HG03521 (cell line): ENCODE results near the gene ALKBH7.
"Not testable (repeated sequence)": the region's sequence is repeated elsewhere in the genome, so short reads cannot be mapped to it uniquely, and the experiment has no call there.

Experiments used
- ATAC-seq: cut with Tn5 transposase; IDR thresholded peaks from one replicate; pipeline ENCODE4 v1.9.1; 2021; ENCODE audit warnings: mild to moderate bottlenecking, moderate library complexity; ENCODE audit not compliant: unreplicated experiment

ALKBH7 gene

DNA sequence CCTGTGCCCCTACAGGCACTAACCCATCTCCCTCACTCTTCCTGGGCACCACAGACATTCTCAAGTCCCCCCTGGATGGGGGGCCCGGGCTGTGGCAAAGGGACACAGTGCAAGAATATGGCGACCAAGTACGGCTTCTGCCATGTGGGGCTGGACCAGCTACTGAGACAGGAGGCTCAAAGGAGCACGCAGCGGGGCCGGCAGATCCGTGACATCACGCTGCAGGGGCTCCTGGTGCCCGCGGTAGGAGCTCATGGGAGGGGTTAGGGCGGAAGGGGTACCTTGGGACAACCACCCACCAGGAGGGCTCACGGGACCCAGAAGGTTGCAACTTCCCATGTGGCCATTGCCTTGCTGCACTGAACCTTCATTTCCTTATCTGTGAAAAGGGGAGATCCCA is 23.7 kb downstream of the ALKBH7 start:
- no peak for ATAC-seq

DNA sequence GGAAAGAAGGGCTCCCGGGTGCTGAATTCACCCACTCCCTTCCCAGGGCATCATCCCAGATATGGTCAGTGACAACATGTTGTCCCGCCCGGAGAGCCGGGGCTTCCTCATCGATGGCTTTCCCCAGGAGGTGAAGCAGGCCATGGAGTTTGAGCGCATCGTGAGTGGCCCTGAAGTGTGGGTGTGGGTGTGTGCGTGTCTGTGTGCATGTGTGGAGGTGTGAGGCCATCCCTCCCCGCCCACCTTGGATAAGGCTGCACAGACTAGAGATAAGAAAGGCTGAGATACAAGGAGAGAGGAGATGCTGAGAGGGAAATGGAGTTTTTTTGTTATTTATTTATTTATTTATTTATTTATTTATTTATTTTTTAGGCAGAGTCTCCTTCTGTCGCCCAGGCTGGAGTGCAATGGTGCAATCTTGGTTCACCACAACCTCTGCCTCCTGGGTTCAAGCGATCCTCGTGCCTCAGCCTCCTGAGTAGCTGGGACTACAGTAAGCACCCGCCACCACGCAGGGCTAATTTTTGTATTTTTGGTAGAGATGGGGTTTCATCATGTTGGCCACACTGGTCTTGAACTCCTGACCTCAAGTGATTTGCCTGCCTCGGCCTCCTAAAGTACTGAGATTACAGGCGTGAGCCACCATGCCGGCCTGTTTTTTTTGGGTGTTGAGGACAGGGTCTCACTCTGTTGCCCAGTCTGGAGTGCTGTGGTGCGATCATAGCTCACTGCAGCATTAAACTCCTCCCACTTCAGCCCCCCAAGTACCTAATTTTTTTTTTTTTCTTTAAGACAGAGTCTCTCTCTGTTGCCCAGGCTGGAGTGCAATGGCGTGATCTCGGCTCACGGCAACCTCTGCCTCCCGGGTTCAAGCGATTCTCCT is 27.7 kb downstream of the ALKBH7 start:
- not testable (repeated sequence) for ATAC-seq

DNA sequence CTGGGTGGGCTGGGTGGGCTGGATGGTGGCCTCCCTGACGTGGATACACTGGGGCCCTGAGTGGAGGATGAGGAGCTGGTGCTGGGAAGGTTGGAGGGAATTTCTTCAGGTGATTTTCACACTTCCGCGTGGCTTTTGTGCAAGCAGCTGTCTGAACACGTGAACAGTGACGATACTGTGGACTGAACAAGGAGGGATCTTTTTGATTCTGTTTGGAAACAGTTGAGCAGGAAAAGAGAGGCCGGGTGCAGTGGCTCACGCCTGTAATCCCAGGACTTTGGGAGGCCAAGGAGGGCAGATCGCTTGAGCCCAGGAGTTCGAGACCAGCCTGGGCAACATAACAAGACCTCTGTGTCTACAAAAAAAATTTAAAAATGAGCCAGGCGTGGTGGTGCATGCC is 29.5 kb downstream of the ALKBH7 start:
- no peak for ATAC-seq

DNA sequence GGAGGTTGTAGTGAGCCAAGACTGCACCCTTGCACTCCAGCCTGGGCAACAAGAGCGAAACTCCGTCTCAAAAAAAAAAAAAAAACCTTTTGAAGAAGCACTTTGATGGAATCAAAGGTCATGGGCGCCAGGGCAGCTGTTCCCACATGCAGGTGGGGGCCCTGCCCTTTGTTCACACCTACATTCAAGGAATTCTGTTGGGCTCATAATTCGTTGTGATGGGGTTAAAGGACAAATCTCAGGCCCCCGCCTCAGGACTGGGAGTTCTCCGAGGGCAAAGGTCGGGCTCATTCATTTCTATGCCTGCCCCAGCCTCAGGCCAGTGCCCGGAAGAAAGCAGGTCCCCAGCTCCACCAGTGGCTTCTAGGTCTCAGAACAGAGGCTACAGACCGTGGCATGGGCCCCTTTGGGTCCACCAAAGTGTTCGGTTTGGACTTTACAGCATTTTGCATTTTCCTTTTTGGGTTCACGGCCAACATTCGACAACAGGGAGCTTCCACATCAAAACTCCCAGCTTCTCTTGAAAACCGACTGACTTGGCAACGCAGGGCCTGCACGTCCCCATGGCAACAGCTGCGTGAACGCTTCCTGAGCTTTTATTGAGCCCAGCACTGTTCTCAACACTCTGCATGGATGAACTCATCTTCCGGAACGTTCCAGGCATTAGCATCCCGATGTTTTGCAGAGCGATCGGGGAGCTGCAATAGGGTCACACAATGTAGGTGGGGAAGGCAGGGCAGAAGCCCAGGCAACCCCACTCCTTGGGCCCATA is 30.4 kb downstream of the ALKBH7 start:
- ATAC-seq = no peak

DNA sequence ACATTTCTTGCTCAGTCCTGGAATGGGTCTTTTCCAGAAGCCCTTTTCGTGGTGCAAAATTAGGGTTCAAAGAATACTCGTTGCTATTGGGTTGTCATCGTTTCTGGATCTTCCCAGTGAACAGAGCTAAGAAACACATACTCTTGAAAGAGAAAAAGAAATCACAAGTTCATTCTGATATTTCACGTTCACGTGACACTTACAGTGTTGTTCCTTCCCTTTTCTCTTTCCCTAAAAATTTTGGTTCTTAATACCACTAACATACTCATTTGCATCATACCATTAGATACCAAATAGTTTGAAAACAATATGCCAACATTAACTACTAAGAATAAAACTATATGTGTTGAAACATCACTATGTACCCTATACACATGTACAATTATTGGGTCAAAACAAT is 33.8 kb downstream of the ALKBH7 start:
- no peak for ATAC-seq

DNA sequence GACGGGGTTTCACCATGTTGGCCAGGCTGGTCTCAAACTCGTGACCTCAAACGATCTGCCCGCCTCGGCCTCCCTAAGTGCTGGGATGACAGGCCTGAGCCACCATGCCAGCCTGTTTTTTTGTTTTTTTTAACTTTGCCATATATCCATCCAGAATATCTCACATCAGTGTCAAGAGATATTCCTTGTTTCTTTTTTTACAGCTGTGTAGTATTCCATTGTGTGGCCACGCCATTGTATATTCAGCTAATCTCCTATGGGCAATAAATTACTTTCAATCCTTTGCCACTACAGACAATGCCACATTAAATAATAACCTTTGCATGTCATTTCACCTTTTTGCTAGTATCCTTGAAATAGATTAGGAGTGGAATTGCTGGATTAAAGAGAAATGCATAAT is 36.8 kb downstream of the ALKBH7 start:
- ATAC-seq = no peak

DNA sequence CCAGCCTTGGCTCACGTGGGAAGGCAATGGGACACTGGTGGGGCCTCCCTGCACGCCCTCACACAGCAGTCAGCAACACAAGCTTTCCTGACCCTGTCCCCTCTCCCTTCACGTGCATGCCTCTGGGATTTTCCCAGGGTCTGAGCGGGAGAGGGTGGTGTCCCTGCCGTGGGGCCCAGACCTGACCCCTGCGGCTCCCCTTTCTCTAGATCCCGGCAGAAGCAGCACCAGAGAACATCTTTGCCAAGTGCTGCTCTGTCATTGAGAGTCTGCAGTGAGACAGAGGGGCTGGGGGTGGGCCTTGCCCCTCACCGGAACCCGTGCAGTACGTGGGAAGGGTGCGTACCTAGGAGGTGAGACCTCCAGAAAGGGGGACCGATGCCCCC is 39.5 kb downstream of the ALKBH7 start:
- no peak for ATAC-seq

DNA sequence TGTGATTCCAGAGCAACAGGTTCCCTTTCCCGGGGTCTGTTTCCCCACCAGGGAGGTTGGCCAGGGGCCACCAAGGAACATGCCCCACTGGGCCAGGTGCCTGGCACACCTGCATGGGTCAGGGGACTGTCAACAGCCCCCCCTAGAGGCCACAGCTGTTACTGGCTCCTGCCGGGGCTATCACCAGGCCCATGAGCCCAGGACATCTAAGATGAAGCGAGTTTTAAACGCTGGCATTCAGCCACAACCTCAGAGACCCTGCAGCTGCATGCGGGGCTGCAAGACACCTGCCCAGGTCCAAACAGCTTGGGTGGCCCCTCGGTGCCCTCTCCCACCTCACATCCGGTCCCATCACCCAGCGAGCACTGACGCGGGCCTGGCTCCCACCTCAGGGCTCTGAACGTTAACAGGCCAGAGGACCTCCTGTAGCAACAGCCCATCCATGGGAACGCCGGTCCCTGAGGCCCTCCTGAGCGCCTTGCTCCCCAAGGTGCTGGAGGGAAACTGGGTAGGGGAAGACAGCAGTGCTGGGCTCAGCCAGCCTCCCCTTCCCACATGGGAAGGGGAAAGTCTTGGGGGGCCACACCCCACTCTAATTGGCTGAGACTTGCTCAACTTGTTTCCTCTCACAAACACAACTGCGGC is 40.0 kb downstream of the ALKBH7 start:
- no peak for ATAC-seq

DNA sequence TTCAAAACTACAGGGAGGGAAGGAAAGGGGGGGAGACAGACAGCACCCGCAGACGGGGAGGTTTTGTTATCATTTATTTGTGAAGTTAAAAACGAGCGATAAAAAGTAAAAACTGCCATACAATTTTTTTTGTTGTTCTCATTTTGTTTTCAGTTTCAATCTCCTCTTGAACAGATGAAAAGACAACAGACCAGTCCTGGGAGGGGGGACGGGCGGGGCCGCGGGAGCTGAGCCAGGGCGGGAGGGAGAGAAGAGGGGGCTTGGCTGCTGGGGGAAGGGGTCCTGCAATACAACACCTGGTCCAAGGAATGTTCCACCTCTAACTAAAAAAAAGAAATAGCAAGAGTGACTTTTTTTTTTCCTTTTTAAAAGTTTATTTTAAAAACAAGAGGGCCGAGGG is 40.7 kb downstream of the ALKBH7 start:
- no peak for ATAC-seq

DNA sequence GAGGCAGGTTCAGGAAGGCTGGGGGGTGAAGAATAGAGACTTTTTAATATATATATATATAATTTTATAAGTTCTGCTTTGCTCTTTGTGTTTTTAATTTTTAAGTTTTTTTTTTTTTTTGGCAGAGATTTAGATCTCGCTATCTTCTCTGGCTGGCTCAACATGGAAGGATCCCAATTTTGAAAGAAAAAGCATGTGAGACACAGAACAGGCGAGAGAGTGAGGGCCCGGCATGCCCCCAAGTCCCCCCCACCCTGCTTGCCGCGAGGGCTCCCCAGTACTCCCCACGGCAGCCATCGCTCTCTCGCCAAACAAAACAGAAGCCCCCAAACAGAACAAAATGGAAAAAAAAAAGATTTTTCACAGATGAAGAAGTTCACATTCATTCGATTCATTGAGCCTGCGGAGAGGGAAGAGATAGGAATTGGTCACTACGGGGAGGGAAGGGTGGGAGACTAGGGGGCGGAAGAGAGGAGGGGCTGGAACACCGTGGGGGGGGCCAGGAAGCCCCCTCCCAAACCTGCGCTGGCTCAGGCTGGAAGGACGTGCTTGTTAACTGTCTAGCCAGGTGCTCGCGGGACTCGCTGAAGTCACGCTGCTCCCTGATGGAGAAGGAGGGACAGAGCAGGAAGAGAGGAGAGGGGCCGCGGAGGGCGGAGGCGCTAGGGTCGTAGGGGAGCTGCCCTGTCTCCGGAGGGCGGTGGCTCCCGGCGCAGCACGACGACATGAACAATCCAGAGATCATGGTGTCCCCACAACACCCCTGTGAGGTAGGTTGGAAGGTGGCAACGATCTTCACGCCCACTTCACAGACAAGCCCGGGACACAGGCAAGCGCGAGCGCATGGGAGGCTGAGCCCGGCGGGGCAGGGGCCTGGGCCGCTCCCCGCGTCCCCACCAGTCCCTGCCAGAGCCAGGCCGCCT is 41.4 kb downstream of the ALKBH7 start:
- no peak for ATAC-seq

DNA sequence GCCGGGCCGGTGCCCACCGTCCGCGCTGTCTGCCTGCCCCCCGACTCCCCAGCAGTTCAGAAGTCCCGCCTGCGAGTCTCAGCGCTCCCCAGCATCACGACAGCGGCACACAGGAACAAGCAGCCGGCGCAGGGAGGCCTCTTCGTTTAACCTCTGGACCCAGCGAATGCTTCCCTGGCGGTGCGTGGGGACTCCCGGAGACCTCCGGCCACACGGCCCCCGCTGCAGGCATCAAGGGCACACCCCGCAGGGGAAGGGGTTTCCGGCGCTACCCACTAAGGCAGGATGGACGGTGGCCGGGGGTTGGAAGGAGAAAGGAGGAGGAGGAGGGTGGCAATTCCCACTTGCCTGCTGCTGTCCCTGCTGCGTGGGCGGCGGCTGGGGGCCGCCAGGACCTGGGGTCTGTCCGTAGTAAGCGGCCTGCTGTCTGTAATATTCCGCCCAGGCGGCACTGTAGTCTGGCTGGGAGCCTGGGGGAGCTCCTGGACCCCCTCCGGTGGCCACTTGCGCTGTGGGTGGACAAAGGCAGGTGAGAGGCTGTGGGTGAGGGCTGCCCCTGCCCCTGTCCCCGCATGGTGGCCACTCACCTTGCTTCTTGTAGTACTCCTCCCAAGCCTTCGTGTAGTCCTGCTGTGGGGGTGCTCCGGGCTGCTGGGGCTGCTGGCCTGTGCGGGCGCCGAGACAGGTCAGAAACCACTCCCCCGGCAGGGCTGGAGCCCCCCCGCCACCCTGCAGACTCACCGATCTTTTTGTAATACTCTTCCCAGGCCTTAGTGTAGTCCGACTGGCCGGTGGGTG is 42.4 kb downstream of the ALKBH7 start:
- no peak for ATAC-seq

DNA sequence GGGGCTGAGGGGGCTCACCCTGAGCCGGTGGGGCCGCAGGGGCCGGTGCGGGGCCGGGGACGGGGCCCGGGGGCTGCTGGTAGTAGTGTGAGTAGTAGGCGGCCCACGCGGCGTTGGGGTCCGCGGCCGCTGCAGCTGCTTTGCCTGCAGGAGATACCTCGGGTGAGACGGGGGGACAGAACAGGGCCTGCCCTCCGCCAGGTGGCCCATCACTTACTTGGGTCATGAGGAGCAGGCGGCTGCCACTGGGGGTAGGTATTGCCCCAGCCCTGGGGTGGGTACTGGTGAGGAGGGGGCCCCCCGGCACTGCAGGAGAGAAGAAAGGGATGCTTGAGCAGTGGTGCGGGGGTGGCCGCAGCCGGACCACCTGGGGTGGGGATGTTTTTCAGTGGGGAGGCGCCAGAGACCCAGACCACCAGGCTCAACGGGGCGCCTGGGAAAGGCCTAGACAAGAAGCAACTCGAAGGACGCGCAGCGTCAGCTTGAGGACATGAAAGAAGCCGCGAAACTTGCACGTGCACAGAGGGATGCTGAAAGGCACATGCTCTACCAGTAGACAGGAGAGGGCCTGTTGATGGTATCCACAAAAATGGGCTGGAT is 43.1 kb downstream of the ALKBH7 start:
- no peak for ATAC-seq

DNA sequence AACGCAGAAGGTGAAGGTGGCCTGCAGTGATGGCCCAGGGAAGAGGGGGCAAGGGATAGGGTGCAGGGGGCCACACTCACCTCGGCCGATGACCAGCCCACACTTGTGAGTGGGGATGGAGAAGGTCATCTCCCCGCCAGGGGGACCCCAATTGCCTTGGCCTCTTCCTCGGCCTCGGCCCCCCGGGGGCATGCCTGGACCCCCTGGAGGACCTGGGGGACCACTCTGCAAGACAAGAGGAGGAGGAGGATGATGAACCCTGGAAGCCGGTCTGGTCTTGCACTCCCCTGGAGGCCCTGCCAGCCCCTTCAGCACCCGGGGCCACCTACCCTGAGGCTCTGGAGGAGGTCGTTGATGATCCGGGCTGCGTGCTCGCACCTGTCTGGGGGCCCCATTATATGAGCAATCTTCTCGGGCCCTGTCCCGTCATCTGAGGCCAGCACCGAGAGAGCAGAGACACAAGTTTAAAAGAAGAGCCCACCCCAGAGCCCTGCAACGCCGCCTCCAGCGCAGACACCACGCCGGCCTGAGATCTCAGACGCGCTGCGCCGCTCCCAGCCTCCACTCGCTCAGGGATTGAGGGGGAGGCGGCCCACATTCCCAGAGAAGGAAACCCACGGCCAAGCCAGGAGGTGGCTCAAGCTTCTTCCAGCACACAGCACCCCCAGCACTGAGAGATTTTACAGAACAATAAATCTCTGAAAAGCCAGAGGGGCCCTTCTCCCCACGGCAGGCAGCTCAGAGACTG is 44.2 kb downstream of the ALKBH7 start:
- ATAC-seq = no peak

DNA sequence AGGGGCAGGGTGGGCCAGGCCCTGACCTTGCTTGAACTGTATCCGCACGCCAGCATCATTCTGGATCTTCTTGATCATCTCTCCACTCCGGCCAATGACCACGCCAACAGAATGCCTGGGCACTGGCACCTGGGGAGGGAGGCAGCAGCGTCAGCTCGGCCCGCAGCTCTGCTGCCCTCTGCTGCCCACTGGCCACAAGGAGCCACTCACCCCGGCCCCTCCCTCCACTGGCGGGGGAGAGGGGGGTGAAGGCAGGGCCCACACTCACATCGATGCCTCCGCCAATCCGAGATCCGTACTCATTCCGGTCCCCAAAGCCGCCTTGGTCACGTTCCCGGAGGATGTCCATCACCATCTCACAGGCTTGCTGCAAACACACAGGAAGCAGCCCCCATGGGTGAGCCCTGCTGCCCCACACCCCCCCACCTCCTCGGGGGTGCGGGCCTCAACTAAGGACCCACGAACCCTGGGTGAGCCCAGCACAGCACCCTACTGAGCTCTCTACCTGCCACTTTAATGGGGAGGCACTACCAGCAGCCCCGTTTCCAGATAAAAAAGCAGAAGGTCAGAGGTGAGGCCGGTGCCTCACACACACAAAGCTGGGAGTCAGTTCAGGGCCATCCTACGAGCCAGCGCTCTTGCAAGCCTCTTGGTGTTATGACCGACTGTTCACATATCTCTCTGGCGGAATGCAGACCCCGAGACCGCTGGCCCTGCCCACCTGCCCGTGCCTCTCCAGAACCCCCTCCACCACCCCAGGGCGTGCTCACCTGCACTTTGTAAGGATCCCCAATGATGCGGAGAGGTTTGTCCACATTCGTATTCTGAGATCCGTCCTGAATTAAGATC is 45.3 kb downstream of the ALKBH7 start:
- ATAC-seq = no peak

DNA sequence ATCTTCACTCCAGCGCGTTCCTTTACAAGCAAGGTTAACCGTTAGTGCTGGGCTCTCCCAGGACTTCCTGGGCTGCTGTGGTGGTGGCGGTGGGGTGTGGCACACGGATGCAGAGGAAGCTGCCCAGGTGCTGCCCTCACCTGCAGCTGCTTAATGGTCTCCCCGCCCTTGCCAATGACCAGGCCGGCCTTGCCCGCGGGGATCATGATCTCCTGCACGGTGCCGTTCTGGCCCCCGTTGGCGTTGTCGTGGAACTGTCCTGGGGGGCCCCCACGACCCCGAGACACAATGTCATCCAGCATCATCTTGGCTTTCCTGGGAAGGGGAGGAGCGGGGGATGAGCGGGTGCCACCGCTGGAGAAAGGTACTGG is 46.0 kb downstream of the ALKBH7 start:
- no peak for ATAC-seq

DNA sequence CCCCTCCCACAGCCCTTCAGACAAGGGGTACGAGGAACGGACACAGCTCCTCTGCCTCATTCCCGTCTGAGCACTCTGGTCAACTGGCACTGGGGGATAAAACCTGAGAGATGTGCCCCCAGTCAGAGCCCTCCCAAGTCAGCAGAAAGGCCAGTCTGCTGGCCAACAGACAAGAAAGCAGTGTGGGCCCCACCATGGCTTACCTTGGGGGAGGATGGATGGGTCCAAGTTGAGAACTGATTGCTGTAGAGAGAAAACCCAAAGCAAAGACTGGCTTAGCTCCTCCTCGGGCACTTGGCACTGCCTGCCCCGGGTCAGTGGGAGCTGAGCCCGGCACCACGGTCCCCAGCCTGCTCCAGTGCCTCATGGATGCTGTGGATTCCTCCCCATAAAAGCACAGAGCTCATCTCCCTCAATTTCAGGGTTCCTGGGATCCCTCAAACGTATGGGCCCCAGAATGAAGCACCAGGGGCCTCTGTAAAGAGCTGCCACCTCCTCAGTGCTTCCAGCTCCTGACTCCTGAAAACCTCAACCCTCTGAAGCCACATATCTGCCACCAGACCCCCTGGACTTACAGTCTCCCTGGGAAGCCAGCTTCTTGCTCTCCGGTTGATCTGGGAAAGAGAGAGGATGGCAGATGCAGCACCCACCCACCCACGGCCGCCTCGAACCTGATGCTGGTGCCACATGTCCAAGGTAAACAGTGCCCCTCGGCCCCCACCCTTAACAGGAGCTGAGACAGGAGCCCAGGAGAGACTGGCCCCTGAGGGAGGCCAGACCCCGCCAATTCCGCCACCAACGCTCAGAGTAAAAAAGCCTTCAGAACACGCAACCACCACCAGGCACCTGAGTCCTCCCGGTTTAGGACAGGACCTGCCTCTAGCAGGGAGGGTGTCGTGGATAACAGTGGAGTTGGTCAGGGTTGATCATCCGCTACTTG is 48.8 kb downstream of the ALKBH7 start:
- no peak for ATAC-seq
